Thoracic aorta (tissue), 2 donors: ENCODE results near the gene PTS. TPM values are rescaled to one million over a fixed set of nuclear protein-coding genes. Genes with fewer than 3 reads are reported as not detected.

Experiments
- ATAC-seq: fragments of 150-250 bp; one replicate; pipeline ENCODE4 v1.8.0; 2017; ENCODE audit warnings: low read depth; ENCODE audit not compliant: insufficient number of reproducible peaks, low FRiP score
- DNase-seq: peaks from one replicate; pipeline ENCODE4 v3.0.0-alpha.2; 2020; ENCODE audit warnings: low spot score
- H3K27ac ChIP-seq, 2 donors: fragments of 200-600 bp; sonication (generic); 1 replicate in 1 of 2; 2 replicates in 1 of 2; pipeline ENCODE4 v1.5.1; 2016; ENCODE audit warnings: mild to moderate bottlenecking in 2 of 2, moderate library complexity in 2 of 2
- H3K27me3 ChIP-seq: fragments of 200-600 bp; sonication (generic); replicated peaks from 2 replicates; pipeline ENCODE4 v1.6.0; 2016; ENCODE audit warnings: mild to moderate bottlenecking; ENCODE audit not compliant: insufficient read depth
- H3K36me3 ChIP-seq: fragments of 200-600 bp; sonication (generic); one replicate; pipeline ENCODE4 v1.5.1; 2016
- H3K4me1 ChIP-seq, 2 donors: fragments of 200-600 bp; sonication (generic); 1 replicate in 1 of 2; 2 replicates in 1 of 2; pipeline versions ENCODE4 v1.5.1 to v1.6.0; 2016; ENCODE audit warnings: low read depth in 2 of 2, mild to moderate bottlenecking in 1 of 2; ENCODE audit not compliant: control insufficient read depth in 1 of 2
- H3K4me3 ChIP-seq: fragments of 200-600 bp; sonication (generic); 2 replicates; pipeline ENCODE4 v1.5.1; 2016; ENCODE audit warnings: mild to moderate bottlenecking
- H3K9me3 ChIP-seq: fragments of 200-600 bp; sonication (generic); 2 replicates; pipeline ENCODE4 v1.5.1; 2016
- CTCF ChIP-seq: fragments of 200-600 bp; sonication (generic); IDR thresholded peaks from one replicate; pipeline ENCODE4 v1.5.1; 2019; ENCODE audit warnings: antibody characterized with exemption
- total RNA-seq, 2 donors: library from RNA; depleted of rRNA; stranded (reverse); fragments of >200 nt; gene quantifications; one replicate each; pipeline versions ENCODE4 v1.1.0 to v1.2.3, GENCODE V29; 2016

The PTS gene
- total RNA-seq, 2 donors from 2014 or later = 22.1 to 27.3 TPM

DNA sequence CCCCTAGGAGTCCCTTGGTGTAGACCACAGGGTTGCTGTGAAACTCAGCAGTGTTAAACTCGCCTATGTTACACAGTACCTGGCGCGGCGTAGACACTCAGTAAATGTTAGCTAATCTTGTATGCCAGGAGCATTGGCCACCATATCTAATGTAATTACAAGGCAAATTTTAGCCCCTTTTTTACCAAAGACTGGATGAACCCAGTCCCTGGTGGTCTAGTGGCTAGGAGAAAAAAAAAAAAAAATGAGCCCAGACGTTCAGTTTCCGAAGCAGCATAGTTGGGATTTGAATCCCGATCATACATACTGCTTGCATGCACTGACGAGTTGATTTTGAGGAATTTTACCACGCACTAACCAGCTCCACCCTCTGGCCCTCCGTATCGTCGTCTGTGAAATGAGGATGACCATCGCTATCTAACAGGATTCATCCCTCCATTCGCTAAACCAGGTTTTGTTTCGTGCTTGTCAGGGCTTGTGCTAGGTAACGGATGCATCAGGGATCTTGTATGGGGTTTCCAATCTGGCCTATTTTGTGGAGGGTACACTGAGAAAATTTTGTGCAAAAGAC lies 688 bp downstream of the PTS start:
- TF ChIP-seq CTCF = no peak
- H3K27ac ChIP-seq = peak overlapping the region; percentile 99 to 100
- ATAC-seq (peak; percentile 26), DNase-seq (no peak)
- peaks cover 9 to 25% of the 10 kb centered on the region in 2 donors for H3K4me1 ChIP-seq
- peak overlapping the region; percentile 80 for H3K4me3 ChIP-seq
- H3K36me3 ChIP-seq = peaks cover 4% of the 10 kb centered on the region
- no peaks in the 10 kb centered on the region for H3K27me3 ChIP-seq
- H3K9me3 ChIP-seq = no peaks in the 10 kb centered on the region

DNA sequence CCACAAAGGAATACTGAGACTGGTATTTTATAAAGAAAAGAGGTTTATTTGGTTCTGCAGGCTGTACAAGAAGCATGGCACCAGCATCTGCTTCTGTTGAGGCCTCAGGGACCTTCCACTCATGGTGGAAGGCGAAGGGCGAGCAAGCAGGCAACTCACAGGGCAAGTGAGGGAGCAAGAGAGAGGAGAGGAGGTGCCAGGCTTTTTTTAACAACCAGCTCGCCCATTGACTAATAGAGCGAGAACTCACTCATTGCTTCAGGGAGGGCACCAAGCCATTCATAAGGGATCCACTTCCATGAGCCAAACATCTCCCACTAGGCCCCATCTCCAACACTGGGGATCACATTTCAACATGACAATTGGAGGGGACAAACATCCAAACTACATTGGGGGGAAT lies 1.2 kb downstream of the PTS start:
- peak overlapping the region; percentile 99 to 100 for H3K27ac ChIP-seq
- peaks cover 9 to 25% of the 10 kb centered on the region in 2 donors for H3K4me1 ChIP-seq

GRCh38 chr11:112228706-112229105 lies 2.5 kb downstream of the PTS start:
- no peak for TF ChIP-seq CTCF
- H3K27ac ChIP-seq = no peak overlapping the region
- DNase-seq = no peak

More for the DNA sequence above, 1.2 kb downstream of the PTS start:
- no peaks in the 10 kb centered on the region for H3K27me3 ChIP-seq
- no peak for TF ChIP-seq CTCF
- H3K4me3 ChIP-seq = peak overlapping the region; percentile 80
- H3K9me3 ChIP-seq = no peaks in the 10 kb centered on the region
- no peak for DNase-seq
- no peak for ATAC-seq
- peaks cover 4% of the 10 kb centered on the region for H3K36me3 ChIP-seq

GRCh38 chr11:112229159-112229558 lies 2.9 kb downstream of the PTS start:
- DNase-seq (no peak), ATAC-seq (no peak)
- H3K36me3 ChIP-seq = peaks cover 4% of the 10 kb centered on the region
- peaks cover 9 to 25% of the 10 kb centered on the region in 2 donors for H3K4me1 ChIP-seq
- H3K27me3 ChIP-seq = no peaks in the 10 kb centered on the region
- no peak overlapping the region for H3K27ac ChIP-seq
- no peak overlapping the region for H3K4me3 ChIP-seq
- TF ChIP-seq CTCF = no peak
- no peaks in the 10 kb centered on the region for H3K9me3 ChIP-seq

More at GRCh38 chr11:112228706-112229105, 2.5 kb downstream of the PTS start:
- H3K9me3 ChIP-seq = no peaks in the 10 kb centered on the region
- peaks cover 9 to 25% of the 10 kb centered on the region in 2 donors for H3K4me1 ChIP-seq
- no peak for ATAC-seq
- H3K4me3 ChIP-seq = no peak overlapping the region
- H3K36me3 ChIP-seq = peaks cover 4% of the 10 kb centered on the region
- H3K27me3 ChIP-seq = no peaks in the 10 kb centered on the region

DNA sequence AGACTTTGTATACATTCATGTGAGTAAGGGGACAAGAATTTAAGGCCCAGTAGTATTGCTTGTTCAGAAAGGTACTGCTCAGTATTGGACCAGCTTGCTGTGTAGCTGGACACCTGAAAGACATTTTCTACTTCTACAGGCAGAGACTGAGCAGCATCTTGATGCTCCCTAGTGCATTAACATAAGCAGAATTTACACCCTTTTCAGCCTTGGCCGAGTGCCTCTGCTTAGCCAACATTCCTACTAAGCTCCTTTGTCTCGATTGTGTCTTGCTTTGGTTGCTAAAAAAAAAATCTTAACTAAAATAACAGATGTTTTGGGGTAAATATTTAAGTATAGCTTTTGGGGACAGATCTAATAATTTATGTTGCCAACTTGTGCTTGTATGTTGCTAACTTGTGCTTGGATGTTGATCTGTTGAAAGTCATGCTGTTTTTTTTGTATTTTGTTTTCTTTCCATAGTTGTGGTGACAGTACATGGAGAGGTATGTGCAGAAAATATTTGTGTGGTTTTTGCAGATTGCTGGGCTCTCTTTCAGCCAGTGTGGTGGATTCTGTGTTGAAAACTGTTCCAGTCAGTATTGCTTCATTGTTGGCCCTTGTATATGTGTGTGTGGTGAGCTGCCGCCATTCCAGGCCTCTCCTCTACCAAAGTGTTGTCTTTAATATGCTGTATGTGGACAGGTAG lies 3.7 kb downstream of the PTS start:
- Histone ChIP-seq H3K27me3 (no peaks in the 10 kb centered on the region), H3K36me3 (peaks cover 4% of the 10 kb centered on the region), H3K4me1 (peaks cover 9 to 25% of the 10 kb centered on the region in 2 donors), H3K4me3 (no peak overlapping the region), H3K9me3 (no peaks in the 10 kb centered on the region), H3K27ac (no peak overlapping the region)
- no peak for DNase-seq
- no peak for TF ChIP-seq CTCF
- no peak for ATAC-seq
